Activated CD4-positive, CD25-positive, alpha-beta regulatory T cell treated with anti-CD3 and anti-CD28 coated beads, Interleukin-2, amount 50 U/mL, for 24 hours (primary cell): Measurements from ENCODE around the gene LZTR1.
"Not testable (repeated sequence)": the region's sequence is repeated elsewhere in the genome, so short reads cannot be mapped to it uniquely, and the experiment has no call there.

Source experiments
- ATAC-seq, 2 donors: fragments of 150-1000 bp; cut with Tn5 transposase; one replicate each; pipeline ENCODE4 v1.10.0; 2021; ENCODE audit warnings: mild to moderate bottlenecking in 1 of 2, moderate library complexity in 1 of 2

Gene LZTR1

GRCh38 chr22:20996598-20997535, 14.8 kb downstream of the LZTR1 start:
- no peak for ATAC-seq

DNA sequence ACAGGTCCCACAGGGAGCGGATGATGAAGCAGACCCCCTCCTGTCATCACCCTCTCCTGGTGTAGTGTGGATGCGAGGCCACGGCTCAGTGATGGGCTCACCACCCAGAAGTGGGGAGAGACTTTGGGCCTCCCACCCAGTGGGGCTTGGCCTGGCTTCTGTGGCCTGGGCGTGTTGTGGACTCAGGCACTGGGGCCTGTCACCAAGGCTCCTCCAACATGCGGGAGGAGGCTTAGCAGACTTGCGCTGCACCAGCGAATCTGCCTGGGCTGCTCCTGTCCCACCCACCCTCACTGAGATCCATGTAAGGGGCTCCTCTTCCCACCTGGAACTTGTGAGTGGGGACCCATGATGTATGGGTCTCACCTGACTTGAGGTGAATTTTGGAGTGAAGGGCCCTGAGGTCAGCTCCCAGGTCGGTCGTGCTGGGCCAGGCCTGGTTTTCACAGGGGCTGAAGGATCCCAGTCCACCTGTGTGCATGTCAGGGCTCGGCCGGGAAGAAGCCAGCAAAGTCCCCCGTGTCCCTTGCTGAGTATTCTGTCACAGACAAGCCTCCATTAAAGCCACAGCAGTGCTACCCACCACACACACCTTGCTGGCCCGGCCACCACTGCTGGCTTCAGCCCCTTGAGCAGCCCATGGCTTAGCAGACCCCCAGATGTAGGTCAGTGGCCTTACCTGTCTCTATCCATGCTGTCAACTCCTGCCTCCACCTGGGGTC, 15.6 kb downstream of the LZTR1 start:
- ATAC-seq: no peak

DNA sequence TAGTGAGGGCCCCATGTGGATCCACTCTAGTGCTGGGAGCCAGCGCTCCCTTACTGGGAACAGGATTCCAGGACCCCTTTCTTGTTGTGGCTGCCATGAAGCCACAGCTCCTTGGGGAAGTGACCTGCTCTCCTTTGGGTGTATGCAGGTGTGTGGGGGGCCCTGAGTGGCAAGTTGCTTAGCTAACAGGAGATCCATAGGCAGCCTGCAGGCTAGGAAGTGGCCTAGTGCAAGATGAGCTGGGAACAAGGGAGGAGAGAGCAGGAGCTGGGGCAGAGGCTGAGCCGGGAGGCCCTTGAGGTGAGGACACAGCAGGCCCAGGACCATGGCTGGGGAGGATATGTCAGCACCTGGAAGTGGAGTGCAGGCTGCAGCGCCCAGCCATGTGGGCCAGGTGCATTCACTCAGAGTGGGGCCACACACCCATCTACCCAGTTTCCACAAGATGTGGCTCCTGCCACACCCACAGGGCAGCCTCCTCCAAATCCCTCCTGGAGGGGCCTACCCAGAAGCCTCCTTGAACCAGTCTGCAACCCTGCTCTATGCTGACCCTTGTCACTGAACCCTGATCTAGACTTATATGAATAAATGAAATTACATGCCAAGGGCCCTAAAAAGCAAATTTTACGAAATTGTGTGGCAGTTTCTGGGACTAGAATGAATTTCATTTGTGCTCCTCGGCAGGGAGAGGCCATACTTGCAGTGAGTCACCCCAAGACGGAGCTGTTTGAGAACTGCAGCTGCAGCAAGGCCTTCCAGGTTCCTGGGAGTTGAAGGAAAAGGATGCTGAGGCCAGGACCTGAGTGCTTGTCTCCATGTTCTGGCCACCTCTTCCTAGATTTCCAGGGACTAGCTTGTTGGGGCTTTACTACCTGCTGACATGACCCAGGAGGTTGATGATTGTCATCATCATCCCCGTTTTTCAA, 16.6 kb downstream of the LZTR1 start:
- ATAC-seq: no peak

- no peak for ATAC-seq
These were observed 17.5 kb downstream of the LZTR1 start for GRCh38 chr22:20999350-21000206.

GRCh38 chr22:21000207-21000986, 18.3 kb downstream of the LZTR1 start:
- no peak for ATAC-seq

GRCh38 chr22:21000987-21001600, 19.0 kb downstream of the LZTR1 start:
- no peak for ATAC-seq

DNA sequence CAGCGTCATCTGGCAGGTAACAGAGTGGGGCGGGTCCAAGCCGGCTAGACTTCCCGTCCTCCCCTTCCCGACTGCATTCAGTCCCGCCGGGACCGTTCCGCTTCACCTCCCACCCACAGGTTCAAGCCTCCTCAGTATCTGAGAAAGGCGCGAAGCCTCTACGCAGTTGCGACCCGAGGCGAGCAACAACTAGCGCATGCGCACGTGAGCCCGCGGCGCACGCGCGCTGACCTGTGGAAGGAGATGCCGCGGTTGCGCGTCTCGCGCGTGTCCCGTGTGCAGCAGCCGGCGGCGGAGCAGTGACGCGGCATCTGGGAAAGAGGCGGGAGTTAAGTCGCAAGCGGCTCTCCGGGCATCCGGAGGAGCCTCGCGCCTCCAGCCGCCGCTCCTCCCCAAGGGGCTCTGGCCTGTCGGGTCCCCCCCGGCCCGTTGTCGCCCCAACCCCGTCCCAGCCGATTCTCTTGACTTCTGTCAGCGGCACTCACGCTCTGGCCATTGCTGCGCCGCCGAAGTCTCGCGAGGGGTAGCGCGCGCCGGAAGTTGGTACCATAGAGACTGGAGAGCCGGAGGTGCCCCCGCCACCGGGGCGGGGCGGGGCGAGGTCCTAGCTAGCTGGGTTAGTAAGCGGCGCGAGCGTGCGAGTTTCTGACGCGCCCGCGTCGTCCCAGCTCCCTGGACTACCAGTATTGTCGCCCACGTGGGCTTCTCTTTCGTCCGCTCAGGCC, 19.7 kb downstream of the LZTR1 start, which contains the start of gene THAP7:
Gene THAP7, minus strand, starts transcription at position 518 of the 725 bp plus-strand sequence. Its CDS starts 207 bp downstream, at position 311.
- ATAC-seq: peak; percentile 94

- no peak for ATAC-seq
These were observed 21.7 kb downstream of the LZTR1 start for GRCh38 chr22:21003782-21004181.

DNA sequence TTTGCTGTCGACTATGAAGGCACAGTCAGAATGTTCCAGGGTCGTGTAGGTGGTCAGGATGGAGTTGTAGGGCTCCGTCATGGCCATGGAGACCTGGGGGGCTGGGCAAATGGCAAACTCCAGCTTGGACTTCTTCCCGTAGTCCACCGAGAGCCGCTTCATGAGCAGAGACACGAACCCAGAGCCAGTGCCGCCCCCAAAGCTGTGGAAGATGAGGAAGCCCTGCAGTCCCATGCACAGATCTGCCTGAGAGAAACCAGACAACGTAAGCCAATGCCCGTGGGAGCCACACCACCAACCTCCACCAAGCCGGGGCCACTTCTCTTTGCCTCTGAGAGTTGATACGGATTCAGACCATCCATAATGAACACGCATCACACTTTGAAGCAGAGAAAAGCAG, 27.1 kb downstream of the LZTR1 start:
- ATAC-seq: not testable (repeated sequence)

DNA sequence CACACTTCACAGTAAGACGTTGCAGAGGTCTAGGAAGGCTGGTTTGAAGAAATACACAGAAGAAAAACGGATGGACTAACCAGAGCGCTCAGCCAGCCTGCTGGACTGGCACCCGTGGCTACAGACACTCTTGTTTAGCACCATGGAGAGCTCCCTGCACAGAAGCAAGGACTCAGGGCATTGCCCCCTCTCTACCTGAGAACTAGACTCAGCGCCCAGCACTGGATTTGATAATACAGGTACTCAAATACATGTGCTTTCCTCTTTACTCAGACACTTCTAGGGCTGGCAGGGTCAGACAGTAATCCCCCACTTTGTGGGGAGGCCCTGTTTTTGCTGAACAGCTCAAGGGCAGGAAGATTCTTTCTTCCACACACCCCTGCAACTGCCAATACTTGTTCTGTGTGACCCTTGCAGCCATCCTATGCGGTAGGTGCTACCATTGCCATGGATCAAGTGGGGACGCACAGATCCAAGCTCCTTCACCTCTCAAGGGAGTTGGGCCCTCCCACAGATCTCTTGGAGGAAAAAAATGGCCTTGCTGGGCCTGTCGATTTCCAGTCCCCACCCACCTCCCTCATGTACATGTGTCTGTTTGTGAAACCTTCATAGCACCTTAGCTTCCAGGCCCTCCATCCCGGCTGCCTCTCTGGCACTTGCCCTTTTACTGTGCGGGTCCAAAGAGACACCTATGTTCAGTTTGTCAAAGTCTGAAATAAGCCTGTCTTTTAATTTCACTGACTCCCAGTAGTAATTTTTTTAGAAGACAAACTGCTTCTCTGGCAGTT, 27.7 kb downstream of the LZTR1 start:
- ATAC-seq: no peak

DNA sequence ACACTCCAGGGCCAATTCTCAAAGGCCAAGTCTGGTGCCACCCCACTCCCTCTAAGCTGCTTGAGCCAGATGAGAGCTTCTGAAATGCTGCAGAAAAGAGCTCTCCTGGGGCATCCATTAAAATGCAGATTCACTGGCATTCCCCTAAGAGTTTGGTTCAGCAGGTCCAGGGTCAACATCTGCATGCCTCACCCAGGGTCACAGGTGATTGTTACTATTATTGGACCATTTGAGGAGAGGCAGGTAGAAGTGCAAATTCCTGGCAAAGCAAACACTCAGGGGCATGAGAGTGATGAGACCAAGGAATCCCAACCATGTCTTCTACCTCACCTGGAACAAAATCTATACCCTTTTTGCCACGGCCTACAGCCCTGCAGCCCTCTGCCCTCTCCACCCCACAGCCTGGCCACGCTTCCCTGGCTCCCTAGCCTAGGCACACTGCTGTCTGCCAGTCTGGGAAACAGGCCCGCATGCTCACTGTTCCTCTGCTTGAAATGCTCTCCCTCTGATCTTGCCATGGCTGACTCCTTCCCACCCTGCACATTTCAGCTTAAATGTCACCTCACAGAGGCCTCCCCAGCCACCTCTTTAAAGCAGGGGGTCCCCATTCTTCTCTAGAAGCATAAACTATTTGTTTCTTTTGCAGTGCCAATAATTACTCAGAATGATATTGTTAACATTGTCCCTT, 28.5 kb downstream of the LZTR1 start:
- no peak for ATAC-seq

DNA sequence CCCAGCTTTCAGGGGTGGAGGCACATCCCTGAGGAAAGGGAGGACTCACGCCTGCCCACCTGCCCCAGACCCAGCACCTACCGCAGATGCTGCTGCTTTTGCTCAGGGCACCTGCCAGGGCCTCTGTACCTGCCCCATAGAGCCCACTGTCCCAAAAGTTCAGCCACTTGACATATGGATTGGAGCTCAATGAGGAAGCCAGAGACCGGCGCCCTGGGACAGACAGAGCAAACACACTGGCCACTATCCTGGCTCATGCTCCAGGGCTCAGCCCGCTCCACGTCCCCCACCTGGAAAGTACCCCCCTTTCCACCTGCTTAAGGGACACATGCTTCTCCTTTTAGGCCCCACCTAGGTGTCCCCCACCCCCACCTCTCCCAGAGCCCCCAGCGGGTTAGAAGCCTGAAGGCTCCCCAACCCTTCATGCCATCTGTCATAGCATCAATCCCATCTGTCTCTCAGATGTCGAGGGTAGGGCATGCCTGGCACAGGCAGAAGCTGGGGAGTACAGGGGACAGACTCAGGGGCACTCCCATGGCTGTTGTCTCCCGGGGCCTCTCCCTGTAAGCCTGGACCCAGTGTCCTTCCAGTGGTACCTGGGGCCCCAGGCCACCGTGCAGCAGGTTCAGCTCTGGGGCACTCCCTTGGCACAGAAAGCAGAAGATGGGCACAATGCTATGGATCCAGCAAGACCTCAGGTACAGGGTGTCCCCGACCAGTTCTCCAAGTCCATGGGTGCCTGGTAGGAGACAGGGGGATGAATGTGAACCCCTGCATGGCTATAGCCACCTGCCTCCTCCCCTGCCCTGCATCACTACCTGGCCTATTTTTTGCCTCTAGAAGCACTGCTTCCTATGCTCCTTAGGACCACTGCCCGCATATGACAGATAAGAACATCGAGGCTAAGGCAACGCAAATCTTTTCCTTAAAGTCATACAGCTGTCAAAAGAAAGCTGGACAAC, 30.6 kb downstream of the LZTR1 start:
- no peak for ATAC-seq

GRCh38 chr22:21013657-21014201, 31.6 kb downstream of the LZTR1 start:
- ATAC-seq: no peak

- ATAC-seq: peak; percentile 96 to 97
These were observed 32.2 kb downstream of the LZTR1 start for GRCh38 chr22:21014202-21014725.

DNA sequence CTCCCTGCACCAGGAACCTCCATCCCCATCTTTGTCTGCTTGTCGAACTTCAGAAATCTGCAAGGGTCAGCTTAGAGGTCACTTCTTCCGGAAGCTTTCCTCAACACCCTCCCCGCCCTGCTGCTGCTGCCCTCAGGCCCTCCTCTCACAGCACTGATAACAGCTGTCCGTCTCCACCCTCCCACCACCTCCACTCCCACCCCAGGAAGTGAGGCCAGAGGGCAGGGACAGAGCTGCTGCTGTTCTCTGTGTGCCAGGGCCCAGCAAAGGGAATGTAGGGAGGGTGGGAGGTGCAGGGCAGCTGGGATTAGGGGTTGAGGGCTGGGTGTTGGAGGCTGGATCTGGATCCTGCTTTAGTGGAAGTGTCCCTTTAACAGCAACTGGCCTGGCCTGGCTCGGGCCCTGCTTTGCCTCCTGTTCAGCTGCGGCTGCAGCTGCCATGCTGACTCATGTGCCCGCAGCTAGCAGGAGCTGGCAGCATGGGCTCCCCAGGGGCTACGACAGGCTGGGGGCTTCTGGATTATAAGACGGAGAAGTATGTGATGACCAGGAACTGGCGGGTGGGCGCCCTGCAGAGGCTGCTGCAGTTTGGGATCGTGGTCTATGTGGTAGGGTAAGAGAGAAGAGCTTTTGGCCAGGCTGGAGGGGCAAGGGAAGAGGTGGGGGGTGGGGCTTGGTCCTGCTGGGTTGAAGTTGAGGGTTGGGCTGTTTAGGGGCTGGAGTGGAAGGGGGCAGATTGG, 32.8 kb downstream of the LZTR1 start, which contains the start of gene P2RX6:
Gene P2RX6, plus strand, starts transcription at position 440 of the 740 bp plus-strand sequence. Its CDS starts 10 bp downstream, at position 450.
- ATAC-seq: no peak
